ENCODE data around the gene TREM2. TPM values are rescaled to one million over a fixed set of nuclear protein-coding genes. Genes with fewer than 3 reads are reported as not detected.

The TREM2 gene
- total RNA-seq, 2 donors from 2014 or later, result not detected

DNA sequence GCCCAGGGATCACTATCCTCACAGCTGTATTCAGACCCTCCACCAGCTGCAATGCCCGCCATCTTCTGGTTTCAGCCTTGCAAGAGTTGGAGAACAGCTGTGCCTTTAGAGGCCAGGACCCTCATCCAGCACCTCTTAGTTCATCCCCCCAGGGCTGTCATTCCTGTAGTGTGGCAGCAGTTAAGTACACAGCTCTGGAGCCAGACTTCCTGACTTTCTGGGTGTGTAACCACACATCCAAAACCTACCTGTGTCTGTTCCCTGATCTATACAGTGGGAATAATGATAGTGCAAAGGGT lies 452 bp upstream of the TREM2 start:
- Histone ChIP-seq H3K27me3 (ENCODE audit: control insufficient read depth, insufficient read depth, low read length, poor library complexity, severe bottlenecking) (no peaks in the 10 kb centered on the region), H3K36me3 (ENCODE audit: control insufficient read depth, insufficient read depth, low read length) (no peaks in the 10 kb centered on the region), H3K4me1 (ENCODE audit: control insufficient read depth, insufficient read depth, low read length) (no peaks in the 10 kb centered on the region), H3K27ac (ENCODE audit: low read depth, low read length) (no peak overlapping the region), H3K9ac (ENCODE audit: extremely low read depth, low read length, poor library complexity, severe bottlenecking) (no peak overlapping the region), H3K9me3 (ENCODE audit: control insufficient read depth, low read length) (no peaks in the 10 kb centered on the region), H3K4me3 (ENCODE audit: low read length) (no peak overlapping the region)
- no peaks in the 10 kb centered on the region for H3K9me3 Mint-ChIP-seq
- no peaks in the 10 kb centered on the region for H3K4me1 Mint-ChIP-seq
- H3K27ac Mint-ChIP-seq, result no peak overlapping the region
- TF ChIP-seq, protein P1, sequence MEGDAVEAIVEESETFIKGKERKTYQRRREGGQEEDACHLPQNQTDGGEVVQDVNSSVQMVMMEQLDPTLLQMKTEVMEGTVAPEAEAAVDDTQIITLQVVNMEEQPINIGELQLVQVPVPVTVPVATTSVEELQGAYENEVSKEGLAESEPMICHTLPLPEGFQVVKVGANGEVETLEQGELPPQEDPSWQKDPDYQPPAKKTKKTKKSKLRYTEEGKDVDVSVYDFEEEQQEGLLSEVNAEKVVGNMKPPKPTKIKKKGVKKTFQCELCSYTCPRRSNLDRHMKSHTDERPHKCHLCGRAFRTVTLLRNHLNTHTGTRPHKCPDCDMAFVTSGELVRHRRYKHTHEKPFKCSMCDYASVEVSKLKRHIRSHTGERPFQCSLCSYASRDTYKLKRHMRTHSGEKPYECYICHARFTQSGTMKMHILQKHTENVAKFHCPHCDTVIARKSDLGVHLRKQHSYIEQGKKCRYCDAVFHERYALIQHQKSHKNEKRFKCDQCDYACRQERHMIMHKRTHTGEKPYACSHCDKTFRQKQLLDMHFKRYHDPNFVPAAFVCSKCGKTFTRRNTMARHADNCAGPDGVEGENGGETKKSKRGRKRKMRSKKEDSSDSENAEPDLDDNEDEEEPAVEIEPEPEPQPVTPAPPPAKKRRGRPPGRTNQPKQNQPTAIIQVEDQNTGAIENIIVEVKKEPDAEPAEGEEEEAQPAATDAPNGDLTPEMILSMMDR (conservative IDR thresholded peaks at IDR 0.05), result no peak
- DNase-seq, result no peak
- no peaks in the 10 kb centered on the region for H3K36me3 Mint-ChIP-seq (ENCODE audit: low read depth)
- WGBS, 2 experiments (ENCODE audit: insufficient coverage in 1 of 2, insufficient read length in 1 of 2), result 92 to 100% methylated on average over 1 of the region's 1 CpG
- no peak overlapping the region for H3K4me3 Mint-ChIP-seq
- H3K27me3 Mint-ChIP-seq (ENCODE audit: insufficient read depth), result peaks cover 5% of the 10 kb centered on the region

DNA sequence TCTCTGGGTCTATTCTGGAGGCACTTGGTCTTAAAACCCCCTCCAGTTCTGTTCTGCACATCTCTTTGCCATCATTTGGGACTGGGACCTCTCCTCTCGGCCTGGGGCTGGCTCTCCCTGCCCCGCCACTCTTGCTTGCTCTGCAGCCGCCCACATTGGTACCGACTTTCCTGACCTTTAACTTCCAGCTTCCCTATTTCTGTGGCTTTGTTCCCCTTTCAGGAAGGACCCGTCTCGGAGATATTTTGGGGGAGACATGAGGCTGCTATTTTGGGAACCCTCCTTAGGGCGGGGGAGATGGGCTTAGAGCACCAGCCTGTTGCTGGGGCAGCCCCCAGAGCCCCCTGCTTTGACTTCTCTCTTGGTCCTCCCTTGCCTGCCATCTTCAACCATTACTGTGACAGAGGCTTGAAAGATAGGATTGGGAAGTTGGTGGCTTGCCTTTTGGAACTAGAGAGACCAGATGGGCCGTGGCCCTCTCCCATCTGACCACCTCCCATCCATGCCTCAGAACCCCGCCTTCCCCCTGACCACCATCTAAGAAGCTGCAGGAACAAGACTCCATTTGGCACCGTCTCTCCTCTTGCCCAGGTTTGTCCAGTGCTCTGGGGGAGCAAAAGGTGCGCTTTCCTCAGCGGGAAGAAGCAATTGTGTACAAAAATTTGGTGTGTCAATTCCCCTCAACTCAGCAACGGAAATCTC lies 914 bp downstream of the TREM2 start:
- TF ChIP-seq, protein P1 (conservative IDR thresholded peaks at IDR 0.05), result no peak
- H3K4me3 Mint-ChIP-seq, result no peak overlapping the region
- Histone ChIP-seq H3K36me3 (ENCODE audit: control insufficient read depth, insufficient read depth, low read length) (no peaks in the 10 kb centered on the region), H3K4me3 (ENCODE audit: low read length) (no peak overlapping the region), H3K27ac (ENCODE audit: low read depth, low read length) (no peak overlapping the region), H3K4me1 (ENCODE audit: control insufficient read depth, insufficient read depth, low read length) (no peaks in the 10 kb centered on the region), H3K27me3 (ENCODE audit: control insufficient read depth, insufficient read depth, low read length, poor library complexity, severe bottlenecking) (no peaks in the 10 kb centered on the region), H3K9me3 (ENCODE audit: control insufficient read depth, low read length) (no peaks in the 10 kb centered on the region), H3K9ac (ENCODE audit: extremely low read depth, low read length, poor library complexity, severe bottlenecking) (no peak overlapping the region)
- peaks cover 13% of the 10 kb centered on the region for H3K27me3 Mint-ChIP-seq (ENCODE audit: insufficient read depth)
- no peak overlapping the region for H3K27ac Mint-ChIP-seq
- H3K4me1 Mint-ChIP-seq, result no peaks in the 10 kb centered on the region
- H3K9me3 Mint-ChIP-seq, result no peaks in the 10 kb centered on the region
- DNase-seq, result no peak
- H3K36me3 Mint-ChIP-seq (ENCODE audit: low read depth), result no peaks in the 10 kb centered on the region
- WGBS, 2 experiments (ENCODE audit: insufficient coverage in 1 of 2, insufficient read length in 1 of 2), result 93 to 94% methylated on average over 5 to 13 of the region's 13 CpGs

- H3K36me3 Mint-ChIP-seq (ENCODE audit: low read depth), result no peaks in the 10 kb centered on the region
- H3K4me3 ChIP-seq (ENCODE audit: low read length), result no peak overlapping the region
- H3K9me3 Mint-ChIP-seq, result no peaks in the 10 kb centered on the region
- TF ChIP-seq, protein P1 (conservative IDR thresholded peaks at IDR 0.05), result no peak
- H3K9me3 ChIP-seq (ENCODE audit: control insufficient read depth, low read length), result no peaks in the 10 kb centered on the region
- H3K27ac ChIP-seq (ENCODE audit: low read depth, low read length), result no peak overlapping the region
- 95 to 100% methylated on average over 5 to 10 of the region's 10 CpGs for WGBS, 2 experiments (ENCODE audit: insufficient coverage in 1 of 2, insufficient read length in 1 of 2)
- H3K9ac ChIP-seq (ENCODE audit: extremely low read depth, low read length, poor library complexity, severe bottlenecking), result no peak overlapping the region
- peaks cover 13% of the 10 kb centered on the region for H3K27me3 Mint-ChIP-seq (ENCODE audit: insufficient read depth)
- H3K36me3 ChIP-seq (ENCODE audit: control insufficient read depth, insufficient read depth, low read length), result no peaks in the 10 kb centered on the region
- no peak overlapping the region for H3K27ac Mint-ChIP-seq
- H3K4me1 Mint-ChIP-seq, result no peaks in the 10 kb centered on the region
- H3K4me3 Mint-ChIP-seq, result no peak overlapping the region
- no peaks in the 10 kb centered on the region for H3K27me3 ChIP-seq (ENCODE audit: control insufficient read depth, insufficient read depth, low read length, poor library complexity, severe bottlenecking)
- DNase-seq, result no peak
- H3K4me1 ChIP-seq (ENCODE audit: control insufficient read depth, insufficient read depth, low read length), result no peaks in the 10 kb centered on the region
These were observed 1.5 kb downstream of the TREM2 start for GRCh38 chr6:41161380-41161779.

Data from endodermal cell (in vitro differentiated cells).